GM04503 (cell line): ENCODE results near the gene VWA3B.

Experiments used
- DNase-seq: peaks from one replicate; pipeline ENCODE4 v3.0.0-alpha.2; 2012; ENCODE audit warnings: low read depth

The VWA3B gene

GRCh38 chr2:98177286-98177685, 90.3 kb downstream of the VWA3B start:
- no peak for DNase-seq

- no peak for DNase-seq
Measured at GRCh38 chr2:98177986-98178385, 91.0 kb downstream of the VWA3B start.

- no peak for DNase-seq
Measured at GRCh38 chr2:98180456-98180855, 93.5 kb downstream of the VWA3B start.

GRCh38 chr2:98181346-98181745, 94.4 kb downstream of the VWA3B start:
- DNase-seq = no peak

GRCh38 chr2:98185801-98186200, 98.8 kb downstream of the VWA3B start:
- DNase-seq = no peak

- no peak for DNase-seq
Measured at GRCh38 chr2:98187194-98187593, 100.2 kb downstream of the VWA3B start.

- no peak for DNase-seq
Measured at GRCh38 chr2:98188351-98189046, 101.5 kb downstream of the VWA3B start.

GRCh38 chr2:98191883-98192282, 104.9 kb downstream of the VWA3B start:
- no peak for DNase-seq

- no peak for DNase-seq
Measured at GRCh38 chr2:98201576-98201975, 114.6 kb downstream of the VWA3B start.

GRCh38 chr2:98205889-98206288, 118.9 kb downstream of the VWA3B start:
- DNase-seq = no peak

GRCh38 chr2:98212092-98213000, 125.4 kb downstream of the VWA3B start:
- no peak for DNase-seq

GRCh38 chr2:98216616-98217015, 129.6 kb downstream of the VWA3B start:
- DNase-seq = no peak

GRCh38 chr2:98219152-98219551, 132.2 kb downstream of the VWA3B start:
- DNase-seq = no peak

GRCh38 chr2:98233941-98234340, 147.0 kb downstream of the VWA3B start:
- no peak for DNase-seq

- no peak for DNase-seq
Measured at GRCh38 chr2:98234776-98235175, 147.8 kb downstream of the VWA3B start.

- DNase-seq = no peak
Measured at GRCh38 chr2:98236935-98237334, 150.0 kb downstream of the VWA3B start.

- no peak for DNase-seq
Measured at GRCh38 chr2:98240786-98241398, 153.9 kb downstream of the VWA3B start.

- no peak for DNase-seq
Measured at GRCh38 chr2:98241592-98241991, 154.6 kb downstream of the VWA3B start.

GRCh38 chr2:98242003-98242402, 155.0 kb downstream of the VWA3B start:
- DNase-seq = no peak

- no peak for DNase-seq
Measured at GRCh38 chr2:98245491-98245890, 158.5 kb downstream of the VWA3B start.

- no peak for DNase-seq
Measured at GRCh38 chr2:98247383-98247782, 160.4 kb downstream of the VWA3B start.

GRCh38 chr2:98252038-98252773, 165.2 kb downstream of the VWA3B start:
- no peak for DNase-seq
